T-helper 1 cell treated with Interleukin-12 subunit alpha and Interleukin-12 subunit beta and Interleukin-4 antibody, amounts not matched to agents 30 μg/mL and 1 μg/mL, for 36 hours (primary cell): ENCODE results near the gene CTAGE9.

Experiments used
- H3K27ac Mint-ChIP-seq: one replicate; pipeline ENCODE4 v1.8.0; 2021; ENCODE audit warnings: mild to moderate bottlenecking, mixed read lengths
- H3K27me3 Mint-ChIP-seq: one replicate; pipeline ENCODE4 v1.8.0; 2021; ENCODE audit warnings: low read depth, mixed read lengths
- H3K36me3 Mint-ChIP-seq: one replicate; pipeline ENCODE4 v1.8.0; 2021; ENCODE audit warnings: low read depth, mixed read lengths
- H3K4me1 Mint-ChIP-seq: one replicate; pipeline ENCODE4 v1.8.0; 2021; ENCODE audit warnings: low read depth, mixed read lengths
- H3K4me3 Mint-ChIP-seq: one replicate; pipeline ENCODE4 v1.8.0; 2021; ENCODE audit warnings: mild to moderate bottlenecking, moderate library complexity, mixed read lengths
- H3K9me3 Mint-ChIP-seq: one replicate; pipeline ENCODE4 v1.8.0; 2021; ENCODE audit warnings: mixed read lengths

The CTAGE9 gene

DNA sequence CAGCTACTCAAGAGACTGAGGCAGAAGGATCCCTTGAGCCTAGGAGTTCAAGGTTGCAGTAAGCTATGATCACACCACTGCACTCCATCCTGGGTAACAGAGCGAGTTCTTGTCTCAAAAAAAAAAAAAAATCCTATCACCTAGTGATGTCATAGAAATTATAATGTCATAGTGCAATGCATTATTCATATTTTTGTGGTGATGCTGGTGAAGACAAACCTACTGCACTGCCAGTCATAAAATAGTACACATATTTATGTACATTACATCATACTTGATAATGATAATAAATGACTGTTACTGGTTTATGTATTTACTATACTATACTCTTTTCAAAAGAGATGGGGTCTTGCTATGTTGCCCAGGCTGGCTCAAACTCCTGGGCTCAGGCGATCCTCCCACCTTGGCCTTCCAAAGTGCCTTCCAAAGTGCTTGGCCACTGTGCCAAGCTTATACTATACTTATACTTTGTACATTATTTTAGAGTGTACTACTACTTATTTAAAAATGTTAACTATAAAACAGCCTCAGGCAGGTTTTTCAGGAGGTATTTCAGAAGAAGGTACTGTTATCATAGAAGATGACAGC is 47.1 kb downstream of the CTAGE9 start:
- Mint-ChIP-seq H3K9me3 (no peaks in the 10 kb centered on the region), H3K4me1 (no peaks in the 10 kb centered on the region), H3K27ac (no peak overlapping the region), H3K27me3 (no peaks in the 10 kb centered on the region), H3K4me3 (no peak overlapping the region), H3K36me3 (no peaks in the 10 kb centered on the region)

DNA sequence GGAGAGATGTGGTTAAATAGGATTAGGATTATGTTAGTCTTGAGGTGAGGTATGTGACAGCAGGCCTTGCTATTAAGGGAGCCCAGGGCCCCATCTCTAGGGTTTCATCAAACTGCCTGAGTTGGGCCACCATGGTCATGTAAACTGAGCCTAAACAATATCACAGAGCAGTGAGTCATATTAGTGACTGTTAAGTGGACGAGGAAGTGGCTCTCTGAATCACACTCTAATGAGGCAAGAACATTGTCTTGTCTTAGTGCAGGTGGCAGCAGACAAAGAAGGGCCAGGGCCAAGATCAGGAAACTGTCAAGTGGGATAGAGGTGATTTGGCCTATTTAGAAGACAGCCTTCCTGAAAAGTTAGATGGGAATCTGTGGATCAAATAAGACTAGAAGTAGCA is 50.6 kb downstream of the CTAGE9 start:
- Mint-ChIP-seq H3K4me3 (no peak overlapping the region), H3K27ac (no peak overlapping the region), H3K27me3 (no peaks in the 10 kb centered on the region), H3K9me3 (no peaks in the 10 kb centered on the region), H3K4me1 (no peaks in the 10 kb centered on the region), H3K36me3 (no peaks in the 10 kb centered on the region)
